ENCODE results near the gene ITSN1.
"Not testable (repeated sequence)": the region's sequence is repeated elsewhere in the genome, so short reads cannot be mapped to it uniquely, and the experiment has no call there.

Gene ITSN1

DNA sequence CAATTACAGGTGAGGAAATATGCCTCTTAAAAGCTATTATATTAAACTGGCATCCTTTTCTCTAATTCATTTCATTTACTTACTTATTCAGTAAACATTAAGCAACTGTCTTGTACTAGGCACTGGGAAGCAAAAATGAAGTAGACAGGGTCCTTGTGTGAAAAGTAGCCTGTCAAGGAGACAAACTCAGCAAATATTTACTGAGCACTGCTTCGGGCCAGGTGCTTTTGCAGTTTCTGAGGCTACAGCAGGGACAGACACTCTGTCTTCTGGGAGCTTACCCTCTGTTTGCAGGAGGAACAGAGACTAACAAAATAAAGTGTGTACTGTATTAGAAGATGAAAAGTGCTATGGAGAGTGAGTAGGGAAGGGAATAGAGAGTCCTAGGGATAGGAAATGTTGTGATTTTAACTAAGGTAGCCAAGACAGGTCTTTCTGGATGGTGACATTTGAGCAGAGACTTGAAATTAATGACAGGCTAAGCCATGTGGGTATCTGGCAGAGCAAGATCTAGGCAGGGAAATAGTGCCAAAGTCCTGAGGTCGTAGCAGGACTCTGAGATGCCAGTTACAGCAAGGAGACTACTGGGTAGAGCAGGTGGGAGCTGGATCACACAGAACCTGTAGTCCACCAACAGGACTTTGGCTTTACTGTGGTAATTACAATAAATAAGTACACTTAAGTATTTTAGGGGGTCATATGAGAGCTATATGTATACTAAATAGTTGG, 133.0 kb downstream of the ITSN1 start:
- Histone ChIP-seq H3K9me3 (no peaks in the 10 kb centered on the region), H3K27me3 (no peaks in the 10 kb centered on the region), H3K27ac (no peak overlapping the region), H3K4me1 (ENCODE audit: control insufficient read depth in 1 of 2, insufficient read depth in 1 of 2, low read depth in 1 of 2, low read length in 1 of 2) (no peaks in the 10 kb centered on the region), H3K4me3 (ENCODE audit: low read depth in 1 of 2, low read length in 1 of 2) (no peak overlapping the region), H3K36me3 (peaks cover 4% of the 10 kb centered on the region)
- no peak for TF ChIP-seq CTCF (IDR thresholded peaks at IDR 0.05)

DNA sequence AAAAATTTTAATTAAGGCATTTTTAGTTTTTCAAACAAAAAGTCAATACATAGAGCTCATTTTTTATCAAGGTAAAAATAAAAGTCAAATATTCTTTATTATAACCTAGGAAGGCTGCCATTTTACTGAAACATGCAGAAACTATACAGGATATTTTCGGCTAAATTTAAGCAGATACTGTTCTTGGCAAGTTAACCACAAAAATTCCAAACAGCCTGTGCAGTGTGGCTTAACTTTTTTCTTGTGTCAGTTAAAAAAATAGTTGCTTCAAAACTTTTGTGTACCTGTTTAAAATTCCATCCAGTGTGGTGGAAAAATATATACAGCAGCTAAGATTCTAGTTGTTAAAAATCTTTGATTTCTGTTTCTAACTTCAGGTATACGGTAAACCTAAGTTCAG, 138.3 kb downstream of the ITSN1 start:
- no peaks in the 10 kb centered on the region for H3K27me3 ChIP-seq
- TF ChIP-seq CTCF (IDR thresholded peaks at IDR 0.05), result no peak
- no peak overlapping the region for H3K27ac ChIP-seq
- H3K4me3 ChIP-seq (ENCODE audit: low read depth in 1 of 2, low read length in 1 of 2), result no peak overlapping the region
- no peaks in the 10 kb centered on the region for H3K4me1 ChIP-seq (ENCODE audit: control insufficient read depth in 1 of 2, insufficient read depth in 1 of 2, low read depth in 1 of 2, low read length in 1 of 2)
- H3K9me3 ChIP-seq, result no peaks in the 10 kb centered on the region
- peaks cover 1% of the 10 kb centered on the region for H3K36me3 ChIP-seq

DNA sequence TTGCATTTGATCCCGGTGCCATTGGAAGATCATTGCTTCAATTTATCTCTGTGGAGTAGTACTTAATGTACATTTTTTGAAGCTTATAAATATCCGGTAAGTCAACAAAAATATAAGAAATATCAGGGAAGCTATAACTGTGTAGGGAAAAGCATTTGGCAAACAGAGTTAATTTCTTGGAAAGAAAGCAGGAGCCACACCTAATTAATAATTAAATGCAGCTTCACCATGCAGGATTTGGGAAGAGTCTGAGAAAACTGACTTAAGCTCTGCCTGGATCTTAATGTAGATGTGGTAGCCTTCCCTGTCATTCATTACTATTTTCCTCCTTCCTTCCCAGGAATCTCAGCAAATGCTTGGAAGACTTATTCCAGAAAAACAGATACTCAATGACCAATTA, 138.8 kb downstream of the ITSN1 start:
- no peak overlapping the region for H3K27ac ChIP-seq
- H3K4me3 ChIP-seq (ENCODE audit: low read depth in 1 of 2, low read length in 1 of 2), result no peak overlapping the region
- no peaks in the 10 kb centered on the region for H3K4me1 ChIP-seq (ENCODE audit: control insufficient read depth in 1 of 2, insufficient read depth in 1 of 2, low read depth in 1 of 2, low read length in 1 of 2)
- no peaks in the 10 kb centered on the region for H3K27me3 ChIP-seq
- H3K36me3 ChIP-seq, result no peaks in the 10 kb centered on the region
- no peak for TF ChIP-seq CTCF (IDR thresholded peaks at IDR 0.05)
- H3K9me3 ChIP-seq, result no peaks in the 10 kb centered on the region

- H3K4me3 ChIP-seq (ENCODE audit: low read depth in 1 of 2, low read length in 1 of 2), result no peak overlapping the region
- no peaks in the 10 kb centered on the region for H3K4me1 ChIP-seq (ENCODE audit: control insufficient read depth in 1 of 2, insufficient read depth in 1 of 2, low read depth in 1 of 2, low read length in 1 of 2)
- H3K27ac ChIP-seq, result no peak overlapping the region
- no peaks in the 10 kb centered on the region for H3K9me3 ChIP-seq
- no peaks in the 10 kb centered on the region for H3K27me3 ChIP-seq
- TF ChIP-seq CTCF (IDR thresholded peaks at IDR 0.05), result no peak
- no peaks in the 10 kb centered on the region for H3K36me3 ChIP-seq
Measured at GRCh38 chr21:33783187-33783979, 141.1 kb downstream of the ITSN1 start.

DNA sequence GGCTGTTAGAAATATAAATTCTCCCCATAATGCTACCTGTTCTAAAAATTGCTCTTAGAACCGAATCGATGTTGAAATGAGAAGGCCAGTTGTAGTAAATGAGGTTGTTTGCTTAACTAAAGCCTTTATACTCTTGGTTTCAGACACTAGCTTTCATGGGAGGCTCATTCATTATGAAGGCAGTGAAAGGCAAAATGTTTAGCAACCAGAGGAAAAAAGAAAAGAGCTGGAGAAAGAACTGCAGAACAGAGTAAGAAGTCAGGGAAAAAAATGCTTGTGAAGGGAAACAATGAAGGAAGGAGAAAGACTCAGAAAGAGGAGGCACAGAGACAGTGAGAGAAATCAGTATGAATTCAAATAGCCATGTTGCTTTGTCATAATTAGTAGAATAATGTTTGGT, 145.1 kb downstream of the ITSN1 start:
- Histone ChIP-seq H3K27ac (no peak overlapping the region), H3K4me1 (ENCODE audit: control insufficient read depth in 1 of 2, insufficient read depth in 1 of 2, low read depth in 1 of 2, low read length in 1 of 2) (peaks cover 8 to 15% of the 10 kb centered on the region in 2 experiments), H3K4me3 (ENCODE audit: low read depth in 1 of 2, low read length in 1 of 2) (no peak overlapping the region), H3K27me3 (no peaks in the 10 kb centered on the region), H3K36me3 (no peaks in the 10 kb centered on the region), H3K9me3 (no peaks in the 10 kb centered on the region)
- TF ChIP-seq CTCF (IDR thresholded peaks at IDR 0.05), result no peak

DNA sequence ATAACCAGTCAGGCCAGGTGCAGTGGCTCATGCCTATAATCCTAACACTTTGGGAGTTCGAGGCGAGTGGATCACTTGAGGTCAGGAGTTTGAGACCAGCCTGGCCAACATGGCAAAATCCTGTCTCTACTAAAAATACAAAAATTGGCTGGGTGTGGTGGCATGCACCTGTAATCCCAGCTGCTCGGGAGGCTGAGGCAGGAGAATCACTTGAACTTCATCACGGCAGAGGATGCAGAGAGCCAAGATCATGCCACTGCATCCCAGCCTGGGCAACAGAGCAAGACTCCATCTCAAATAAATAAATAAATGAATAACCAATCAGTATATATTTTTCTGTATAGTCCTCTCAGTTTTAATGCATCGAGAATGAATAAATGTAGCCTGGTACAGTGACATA, 146.1 kb downstream of the ITSN1 start:
- H3K27me3 ChIP-seq; H3K4me3 ChIP-seq (ENCODE audit: low read depth in 1 of 2, low read length in 1 of 2); H3K36me3 ChIP-seq; H3K27ac ChIP-seq; H3K9me3 ChIP-seq: not testable (repeated sequence)
- peaks cover 8 to 15% of the 10 kb centered on the region in 2 experiments for H3K4me1 ChIP-seq (ENCODE audit: control insufficient read depth in 1 of 2, insufficient read depth in 1 of 2, low read depth in 1 of 2, low read length in 1 of 2)
